Measurements from ENCODE around the gene TTC16.

DNA sequence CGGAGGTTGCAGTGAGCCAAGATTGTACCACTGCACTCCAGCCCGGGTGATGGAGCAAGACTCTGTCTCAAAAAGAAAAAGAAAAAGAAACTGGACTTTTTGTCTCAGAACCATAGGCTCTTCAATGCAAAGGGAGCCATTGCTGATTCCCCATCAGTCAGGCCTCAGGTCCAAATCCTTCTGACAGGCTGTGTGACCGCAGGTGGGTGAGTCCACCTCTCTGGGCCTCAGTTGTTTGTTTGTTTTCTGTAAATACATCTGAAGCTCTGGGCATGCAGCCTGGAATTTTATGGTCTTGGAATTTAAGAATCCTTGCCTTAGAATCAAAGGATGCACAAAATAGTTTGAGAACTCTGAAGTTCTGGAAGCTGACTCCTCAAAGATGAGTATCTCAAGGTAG is 40.4 kb downstream of the TTC16 start:
- TF ChIP-seq CTCF (IDR thresholded peaks at IDR 0.05) (no peak), POLR2A (IDR thresholded peaks at IDR 0.05; ENCODE audit: low read depth) (no peak), POLR2AphosphoS5 (IDR thresholded peaks at IDR 0.05) (no peak)
